Erythroblast (primary cell): ENCODE data around the gene EPHB3.

Experiments used
- GATA1 ChIP-seq: IDR thresholded peaks from 2 replicates; pipeline ENCODE4 v1.6.1; 2011; ENCODE audit warnings: low read depth, mild to moderate bottlenecking, control low read depth, low read length, moderate library complexity
- POLR2A ChIP-seq: IDR thresholded peaks from 2 replicates; pipeline ENCODE4 v1.6.1; 2011; ENCODE audit warnings: mild to moderate bottlenecking, low read length

DNA sequence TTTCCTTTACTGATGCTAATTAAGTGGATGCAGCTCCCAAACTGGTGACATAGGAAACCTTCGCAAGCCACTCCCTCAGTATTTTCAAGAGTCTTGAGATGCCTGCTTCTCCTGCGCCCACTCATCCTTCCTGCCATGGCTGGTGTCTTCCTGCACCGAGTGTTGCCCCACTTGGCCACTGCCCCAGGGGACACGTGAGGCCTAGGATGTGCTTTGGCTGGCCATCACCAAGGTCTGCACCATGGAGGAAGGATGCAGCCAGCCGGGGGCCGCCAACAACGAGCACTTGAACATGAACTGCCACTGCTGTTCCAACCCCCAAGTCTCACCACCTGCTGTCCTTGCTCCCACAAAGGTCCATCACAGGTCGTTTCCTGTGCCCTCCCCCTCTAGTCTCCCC is 34.1 kb downstream of the EPHB3 start:
- TF ChIP-seq POLR2A = no peak
- no peak for TF ChIP-seq GATA1
